AML-193 (cell line): ENCODE data around the gene SMARCAL1.

Experiments used
- DNase-seq, 2 experiments: peaks; one replicate each; lab custom pipeline; 2025; lab: John Stamatoyannopoulos, UW

SMARCAL1 gene

GRCh38 chr2:216475767-216476166 lies 63.5 kb downstream of the SMARCAL1 start:
- DNase-seq, result peak in 1 of 2 experiments; percentile 5

DNA sequence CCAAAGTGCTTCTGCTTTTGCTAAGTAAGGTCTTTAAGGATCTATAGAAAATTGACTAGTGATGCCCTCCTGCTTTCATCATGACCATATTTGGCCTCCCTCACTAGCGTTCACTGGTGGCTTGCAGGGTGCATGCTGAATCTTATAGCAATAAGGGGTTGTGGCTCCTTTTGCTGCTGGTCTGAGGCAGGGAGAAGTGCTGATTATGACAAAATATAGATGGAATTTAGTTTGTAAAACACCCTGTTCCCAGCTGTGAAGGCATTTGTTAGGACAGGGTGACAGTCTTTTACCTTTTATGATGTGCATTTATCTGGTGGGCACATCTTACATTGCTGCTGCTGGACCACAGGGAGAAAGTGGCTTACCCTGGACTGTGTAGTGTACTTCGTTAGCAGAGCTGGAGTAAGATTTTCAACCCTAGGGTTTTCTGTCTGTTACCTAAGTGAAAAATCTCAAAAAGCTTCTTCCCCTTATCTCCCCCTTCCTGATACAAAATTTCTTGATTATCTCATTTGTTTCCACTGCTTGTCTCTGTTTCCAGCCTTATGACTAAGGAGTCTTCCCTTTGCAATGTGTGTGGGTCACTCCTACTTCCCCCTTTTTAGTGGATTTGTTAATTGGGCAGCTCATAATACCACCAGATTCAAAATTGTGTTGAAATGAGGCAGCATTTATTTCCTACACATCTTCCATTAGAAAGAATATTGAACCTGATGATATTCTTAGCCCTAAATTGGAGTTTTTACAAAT lies 65.2 kb downstream of the SMARCAL1 start:
- DNase-seq, result peak; percentile 80 to 83

DNA sequence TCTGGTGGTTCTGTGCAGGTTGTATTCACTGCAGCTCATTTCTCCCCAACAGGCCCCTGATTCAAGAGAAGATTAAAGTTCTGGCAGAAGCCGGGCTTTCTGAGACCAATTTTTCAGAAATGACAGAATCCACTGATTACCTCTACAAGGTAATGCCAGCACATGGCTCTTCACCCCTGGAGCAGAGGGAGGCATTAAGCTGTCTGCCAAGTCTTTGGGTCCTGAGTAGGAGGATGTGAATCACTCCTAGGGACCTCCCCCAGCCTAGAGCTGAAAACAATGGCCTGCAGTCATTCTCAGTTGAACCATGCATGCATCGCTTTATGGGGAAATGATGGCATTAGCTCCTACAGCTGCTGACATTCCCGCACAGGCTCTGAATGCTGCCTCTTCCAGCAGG lies 65.9 kb downstream of the SMARCAL1 start:
- no peak for DNase-seq

DNA sequence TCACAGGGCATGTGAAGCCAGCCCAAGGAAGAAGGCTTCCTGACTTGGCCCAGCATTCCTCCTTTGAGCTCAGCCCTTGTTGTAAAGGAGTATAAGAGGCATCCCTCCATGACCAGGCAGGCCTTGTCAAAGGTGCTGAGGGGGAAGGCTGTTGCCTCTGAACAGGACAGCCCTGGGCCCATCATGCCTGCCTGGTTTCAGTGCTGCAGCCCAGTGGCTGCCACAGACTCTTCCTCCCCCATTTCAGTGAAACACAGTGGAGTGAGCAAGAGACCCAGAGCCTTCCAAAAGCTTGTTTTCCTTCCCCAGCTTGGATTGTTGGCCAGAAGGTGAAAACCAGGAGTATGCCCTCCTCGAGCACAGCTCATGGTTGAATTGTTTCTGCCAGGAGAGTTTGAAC lies 66.5 kb downstream of the SMARCAL1 start:
- DNase-seq, result no peak

DNA sequence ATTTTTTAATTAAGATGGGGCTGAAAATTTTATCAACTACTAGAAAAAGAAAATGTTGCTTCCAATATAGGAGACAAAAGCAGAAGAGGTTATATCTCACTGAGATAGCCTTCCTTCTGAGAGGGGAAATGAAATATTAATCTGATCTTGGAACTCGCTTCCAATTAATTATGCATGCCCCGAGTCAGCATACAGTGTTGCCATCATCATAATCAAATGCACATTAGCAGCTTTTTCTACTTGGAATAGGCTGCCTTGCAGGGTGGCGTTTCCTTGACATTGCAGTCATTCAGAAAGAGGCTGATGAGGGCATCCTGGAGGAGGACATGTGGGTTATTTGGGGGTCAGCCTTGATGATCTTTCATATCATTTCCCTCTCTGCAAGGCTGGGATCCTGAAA lies 67.9 kb downstream of the SMARCAL1 start:
- DNase-seq, result no peak

- no peak for DNase-seq
Measured at GRCh38 chr2:216482640-216483039, 70.4 kb downstream of the SMARCAL1 start.

DNA sequence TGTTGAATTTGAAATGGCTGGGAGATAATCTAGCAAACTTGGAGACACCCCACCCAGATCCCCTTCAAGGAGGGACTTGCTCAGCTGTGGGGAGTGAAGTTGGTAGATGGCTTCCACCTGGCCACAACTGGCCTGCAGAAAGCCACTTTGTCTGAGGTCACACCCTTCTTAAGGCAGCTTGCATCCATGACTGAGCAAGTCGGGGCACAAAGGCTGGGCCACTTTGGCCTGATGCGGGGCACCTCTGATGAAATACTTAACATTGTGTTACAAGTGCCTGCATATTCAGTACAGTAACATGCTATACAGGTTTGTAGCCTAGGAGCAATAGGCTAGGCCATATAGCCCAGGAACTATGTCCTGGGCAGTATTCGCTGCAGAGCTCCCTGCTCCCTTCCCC lies 73.0 kb downstream of the SMARCAL1 start:
- peak in 1 of 2 experiments; percentile 35 for DNase-seq

DNA sequence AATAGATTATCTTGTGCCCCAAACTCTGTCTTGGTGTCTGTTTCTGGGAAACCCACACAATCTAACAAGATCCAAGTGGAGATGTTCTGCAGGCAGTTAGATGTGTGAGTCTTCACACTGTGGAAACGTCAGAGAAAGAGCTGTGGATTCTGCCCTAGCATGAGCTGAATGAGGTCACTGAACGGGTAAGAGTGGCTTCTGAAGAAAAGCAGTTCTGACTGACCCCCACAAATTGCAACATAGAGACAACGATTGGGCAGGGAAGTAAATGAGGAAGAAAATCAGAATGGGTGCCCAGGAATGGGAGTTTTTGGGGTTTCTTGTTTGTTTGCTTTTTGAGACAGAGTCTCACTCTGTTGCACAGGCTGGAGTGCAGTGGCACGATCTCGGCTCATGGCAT lies 73.5 kb downstream of the SMARCAL1 start:
- peak; percentile 93 for DNase-seq

DNA sequence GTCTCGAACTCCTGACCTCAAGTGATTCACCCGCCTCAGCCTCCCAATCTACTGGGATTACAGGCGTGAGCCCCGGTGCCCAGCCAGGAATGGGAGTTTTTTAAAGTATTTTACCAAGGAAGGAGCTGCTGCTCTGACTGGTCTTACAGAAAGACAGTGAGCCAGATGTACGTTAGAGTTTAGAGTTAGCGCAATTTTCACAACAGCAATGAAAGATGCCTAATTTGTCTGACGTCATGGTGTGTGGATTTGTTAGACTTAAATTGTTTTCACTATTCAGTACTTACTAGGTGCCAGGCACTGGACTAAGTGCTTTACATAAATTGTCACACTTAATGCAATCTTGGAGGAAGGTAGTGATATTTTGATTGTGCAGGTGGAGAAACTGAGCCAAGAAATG lies 74.0 kb downstream of the SMARCAL1 start:
- peak in 1 of 2 experiments; percentile 24 for DNase-seq

- DNase-seq, result peak; percentile 72 to 74
Measured at GRCh38 chr2:216486708-216487107, 74.4 kb downstream of the SMARCAL1 start.

DNA sequence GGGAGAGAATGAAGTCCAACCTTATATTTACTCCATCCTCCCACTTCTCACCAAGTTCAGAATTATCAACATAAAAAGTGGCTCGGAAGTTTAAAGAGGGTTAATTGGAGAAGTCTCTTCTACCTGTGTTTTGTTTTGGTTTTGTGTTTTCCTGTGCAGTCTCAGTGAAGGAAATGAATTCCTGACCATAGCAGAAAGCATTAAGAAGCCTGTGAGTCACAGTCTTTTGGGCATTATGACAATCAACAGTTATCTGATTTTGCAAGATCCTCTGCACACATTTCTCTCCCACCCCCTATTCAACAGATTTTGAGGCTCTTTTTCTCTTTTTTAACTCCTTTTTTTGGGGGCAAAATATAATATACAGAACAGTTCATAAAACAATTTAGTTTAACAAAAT lies 77.8 kb downstream of the SMARCAL1 start:
- DNase-seq, result peak; percentile 56

GRCh38 chr2:216491793-216492596 lies 79.7 kb downstream of the SMARCAL1 start:
- peak in 1 of 2 experiments; percentile 38 for DNase-seq

- DNase-seq, result no peak
Measured at GRCh38 chr2:216492597-216493333, 80.5 kb downstream of the SMARCAL1 start.

DNA sequence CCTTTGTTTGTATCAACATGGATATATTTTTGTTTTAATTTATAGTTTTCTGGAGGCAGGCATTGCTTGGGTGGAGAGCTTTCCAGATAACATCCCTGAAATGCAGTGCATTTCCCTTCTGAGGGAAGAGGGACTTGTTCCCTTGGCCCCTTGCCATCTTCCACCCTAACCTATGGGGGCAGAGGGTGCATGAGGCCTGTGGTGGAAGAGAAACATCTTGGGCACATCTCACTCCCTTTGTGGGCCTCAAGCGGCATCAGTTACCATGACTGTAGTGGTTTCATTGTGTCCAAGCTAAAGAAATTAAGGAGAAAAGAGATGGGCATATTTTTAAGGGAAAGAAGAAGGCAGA lies 81.0 kb downstream of the SMARCAL1 start:
- no peak for DNase-seq

DNA sequence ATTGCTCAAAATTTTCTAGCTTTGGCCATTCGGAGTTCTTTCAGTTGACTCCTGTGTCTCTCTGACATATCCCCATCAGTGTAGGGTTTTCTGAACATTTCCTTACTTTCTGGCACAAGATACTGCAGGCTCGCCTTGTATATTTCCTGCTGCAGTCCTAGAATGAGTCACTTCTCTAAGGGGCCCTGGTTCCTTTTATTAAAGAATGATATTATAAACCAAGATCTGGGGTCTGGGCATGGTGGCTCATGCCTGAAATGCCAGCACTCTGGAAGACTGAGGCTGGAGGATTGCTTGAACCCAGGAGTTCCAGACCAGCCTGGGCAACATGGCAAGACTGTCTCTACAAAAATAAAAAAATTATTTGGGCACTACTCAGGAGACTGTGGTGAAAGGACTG lies 83.4 kb downstream of the SMARCAL1 start:
- no peak for DNase-seq

DNA sequence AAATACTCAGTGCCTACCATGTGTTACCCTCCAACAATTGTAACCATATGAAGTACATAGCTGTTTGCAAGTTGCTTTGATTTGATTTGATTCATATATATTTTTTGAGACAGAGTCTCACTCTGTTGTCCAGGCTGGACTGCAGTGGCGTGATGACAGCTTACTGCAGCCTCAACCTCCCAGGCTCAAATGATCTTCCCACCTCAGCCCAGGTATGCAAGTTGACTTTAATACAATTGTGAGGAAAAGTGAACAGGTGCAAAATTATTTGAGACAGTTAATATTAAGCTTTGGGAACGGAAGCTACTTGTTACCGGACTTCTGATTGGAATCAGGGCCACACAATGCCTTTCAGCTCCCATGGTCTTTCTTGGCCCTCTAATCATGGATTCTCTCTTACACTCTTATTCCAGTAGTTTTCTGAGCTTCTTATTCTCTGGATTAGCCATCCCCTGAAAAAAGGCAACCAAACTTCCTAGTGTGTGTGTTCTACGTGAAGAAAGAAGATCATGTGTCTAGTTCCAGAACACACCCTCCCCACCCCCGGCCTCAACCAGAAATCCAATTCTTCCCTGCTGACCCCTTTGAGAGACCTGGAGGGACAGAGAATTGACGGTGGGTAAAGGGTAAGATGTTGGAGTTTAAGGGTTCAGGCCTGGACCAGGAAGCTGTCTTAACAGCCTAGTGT lies 85.2 kb downstream of the SMARCAL1 start:
- no peak for DNase-seq

DNA sequence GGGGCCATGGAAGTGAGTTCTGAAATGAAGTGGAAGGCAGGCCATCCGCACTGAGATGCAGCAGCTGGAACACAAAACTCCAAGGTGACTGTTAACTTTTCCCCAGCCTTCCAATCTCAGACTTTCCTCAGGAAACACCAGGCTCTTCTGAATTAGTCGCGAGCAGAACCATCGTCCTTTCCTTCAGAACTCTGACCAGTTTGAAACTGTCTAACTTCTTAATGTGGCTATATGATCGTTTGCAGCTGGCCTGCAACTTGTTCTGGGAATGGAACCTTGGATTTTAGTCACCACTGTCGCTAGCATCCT lies 85.7 kb downstream of the SMARCAL1 start:
- no peak for DNase-seq

- peak; percentile 92 for DNase-seq
Measured at GRCh38 chr2:216498379-216499352, 86.4 kb downstream of the SMARCAL1 start, which contains the start of gene RPL37A. RPL37A (plus strand) TSS chr2:216498844; CDS start chr2:216498875, 31 bp downstream.

GRCh38 chr2:216499641-216500218 lies 87.4 kb downstream of the SMARCAL1 start:
- no peak for DNase-seq

DNA sequence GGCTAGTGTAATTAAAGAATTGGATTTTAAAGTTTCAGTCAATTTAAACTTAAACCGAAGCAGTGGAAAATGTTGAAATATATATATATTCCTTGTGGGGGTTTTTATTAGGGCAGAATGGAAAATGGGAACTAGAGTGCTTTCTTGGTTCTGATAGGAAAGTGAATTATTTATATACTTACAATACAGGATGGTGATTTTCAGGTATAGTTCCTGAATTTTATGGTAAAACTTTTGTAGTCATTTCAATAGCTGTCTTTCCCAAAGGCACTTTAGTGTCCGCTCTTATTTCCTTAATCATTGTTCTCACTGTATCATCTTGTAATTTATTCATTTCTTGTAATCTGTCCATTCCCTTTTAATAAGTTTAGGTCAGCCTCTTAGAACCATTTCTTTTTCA lies 88.3 kb downstream of the SMARCAL1 start:
- DNase-seq, result no peak

- DNase-seq, result no peak
Measured at GRCh38 chr2:216501854-216502253, 89.6 kb downstream of the SMARCAL1 start.
